ENCODE data around the gene KCNQ4.

Gene KCNQ4

DNA sequence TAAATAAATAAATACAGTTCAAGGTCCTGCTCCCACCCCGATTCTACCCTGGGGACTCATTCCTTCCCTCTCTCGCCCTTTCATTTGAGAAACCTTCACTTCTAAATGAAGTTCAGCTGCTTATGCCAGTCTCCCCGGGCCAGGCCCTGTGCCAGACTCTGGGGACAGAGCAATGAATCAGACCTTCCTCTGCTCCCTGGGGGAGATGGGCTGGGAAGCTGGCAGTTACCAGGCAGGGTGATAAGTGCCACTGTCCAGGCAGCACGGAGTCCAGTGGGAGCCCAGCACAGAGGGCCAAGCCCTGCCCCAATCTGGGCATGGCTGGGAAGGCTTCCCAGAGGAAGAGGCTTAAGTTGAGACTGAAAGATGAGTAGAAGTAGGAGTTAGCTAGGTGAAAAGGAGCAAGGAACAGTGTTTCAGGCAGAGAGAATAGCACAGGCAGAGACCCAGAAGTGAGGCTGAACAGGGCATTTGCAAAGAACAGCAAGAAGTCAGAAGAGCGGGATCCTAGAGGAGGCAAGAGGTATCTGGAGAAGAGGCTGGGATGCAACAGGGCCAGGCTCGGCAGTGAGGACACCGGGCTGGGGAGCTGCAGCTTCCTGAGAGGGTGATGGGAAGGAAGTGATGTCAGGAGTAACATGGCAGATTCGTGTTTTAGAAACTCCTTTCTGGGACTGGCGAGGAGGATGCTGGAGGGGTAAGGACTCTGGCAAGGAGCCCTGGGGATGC lies 13.5 kb downstream of the KCNQ4 start:
- DNase-seq, result no peak

DNA sequence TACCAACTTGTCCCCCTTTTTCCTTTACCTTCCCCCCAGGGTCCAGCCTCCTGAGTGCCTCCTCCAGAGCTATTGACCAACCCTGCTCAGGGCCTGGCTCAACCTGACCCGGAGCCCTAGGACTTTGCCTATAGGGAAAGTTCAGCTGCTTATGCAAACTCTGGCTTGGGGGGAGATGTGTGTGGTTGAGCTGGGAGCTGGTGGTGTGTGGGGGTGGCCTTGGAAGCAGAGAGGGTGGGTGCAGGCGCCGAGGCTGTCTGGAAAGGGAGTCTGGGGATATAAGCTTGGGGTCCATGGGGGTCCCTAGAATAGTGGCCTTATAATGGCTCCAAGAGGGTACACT lies 14.1 kb downstream of the KCNQ4 start:
- no peak for DNase-seq

DNA sequence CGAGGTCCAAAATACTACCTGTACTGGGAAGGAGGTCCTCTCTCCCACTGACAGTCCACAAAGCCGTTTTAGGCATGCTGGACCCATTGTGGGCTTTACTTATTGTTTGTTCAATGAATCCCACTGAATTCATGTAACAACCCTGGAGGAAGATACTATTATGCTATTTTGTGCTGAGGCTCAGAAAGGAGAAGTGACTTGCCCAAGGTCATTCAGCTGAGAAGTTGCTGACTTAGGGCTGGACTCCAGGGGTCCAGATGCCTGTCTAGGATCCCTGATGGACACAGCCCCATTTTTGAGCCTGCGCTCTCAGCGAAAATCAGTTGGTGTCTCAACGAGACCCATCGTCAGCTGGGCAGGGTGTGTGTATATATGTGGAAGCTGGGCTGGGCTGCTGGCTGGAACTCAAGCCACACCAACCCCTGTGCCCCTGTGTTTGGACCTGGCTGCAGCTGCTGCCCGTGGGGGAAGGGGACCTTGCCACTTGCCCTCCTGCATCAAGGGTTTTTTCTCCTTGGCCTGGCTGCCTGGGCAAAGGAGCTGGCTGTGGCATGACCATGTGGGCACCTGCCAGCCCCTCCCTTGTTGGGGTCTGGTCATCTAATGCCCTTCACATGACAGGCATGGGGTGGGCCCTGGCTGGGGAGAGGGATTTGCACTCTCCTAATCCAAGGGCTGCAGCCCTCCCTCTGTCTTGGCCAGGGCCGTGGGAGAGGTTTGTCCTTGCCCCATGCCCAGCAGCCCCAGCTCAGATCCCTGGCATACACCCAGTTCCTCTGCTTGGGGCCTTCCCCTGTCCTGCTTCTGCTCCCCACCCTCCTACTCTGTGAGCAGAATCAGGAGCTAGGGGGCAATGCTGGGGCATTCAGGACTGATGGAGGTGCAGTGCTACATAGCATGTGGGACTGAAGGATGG lies 15.0 kb downstream of the KCNQ4 start:
- no peak for DNase-seq

DNA sequence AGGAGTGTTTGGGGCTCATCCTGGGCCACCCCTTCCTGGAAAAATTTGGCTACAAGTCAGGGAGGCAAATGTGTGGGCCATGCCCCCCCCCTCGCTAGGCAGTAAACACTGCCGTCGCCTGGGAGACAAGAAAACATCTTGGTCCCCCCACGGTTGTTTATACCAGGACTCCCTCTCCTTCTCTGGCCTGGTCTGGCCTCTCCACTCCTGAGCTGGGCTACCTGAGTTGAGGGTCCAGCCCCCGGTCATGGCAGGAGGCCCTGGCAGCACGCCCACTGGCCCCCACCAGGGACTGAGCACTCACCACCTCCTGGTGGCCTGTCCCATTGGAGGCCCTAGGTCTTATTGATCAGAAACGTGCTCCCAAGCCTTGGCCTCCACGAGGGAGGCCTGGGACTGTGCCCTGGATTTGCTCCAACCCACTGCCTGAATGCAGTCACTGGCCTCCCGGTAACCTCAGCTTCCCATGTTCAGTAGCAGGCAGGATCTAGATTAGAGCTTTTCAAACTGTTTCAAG lies 15.8 kb downstream of the KCNQ4 start:
- DNase-seq, result no peak

DNA sequence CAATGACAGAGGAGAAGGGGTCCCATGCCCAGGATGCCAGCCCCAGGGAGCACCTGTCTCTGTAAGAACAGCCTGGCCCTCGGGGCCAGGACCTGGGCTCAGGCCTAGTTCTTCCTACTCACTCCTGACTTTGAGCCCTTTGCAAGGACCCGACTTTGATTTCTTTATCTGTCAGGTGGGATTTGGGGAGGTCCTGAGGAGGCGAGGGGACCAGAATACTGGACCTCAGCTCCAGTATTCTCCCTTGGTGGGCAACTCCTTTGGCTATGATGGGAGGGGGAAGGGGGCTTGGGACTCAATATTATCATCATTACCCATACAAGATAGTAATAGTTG lies 18.1 kb downstream of the KCNQ4 start:
- DNase-seq, result no peak

DNA sequence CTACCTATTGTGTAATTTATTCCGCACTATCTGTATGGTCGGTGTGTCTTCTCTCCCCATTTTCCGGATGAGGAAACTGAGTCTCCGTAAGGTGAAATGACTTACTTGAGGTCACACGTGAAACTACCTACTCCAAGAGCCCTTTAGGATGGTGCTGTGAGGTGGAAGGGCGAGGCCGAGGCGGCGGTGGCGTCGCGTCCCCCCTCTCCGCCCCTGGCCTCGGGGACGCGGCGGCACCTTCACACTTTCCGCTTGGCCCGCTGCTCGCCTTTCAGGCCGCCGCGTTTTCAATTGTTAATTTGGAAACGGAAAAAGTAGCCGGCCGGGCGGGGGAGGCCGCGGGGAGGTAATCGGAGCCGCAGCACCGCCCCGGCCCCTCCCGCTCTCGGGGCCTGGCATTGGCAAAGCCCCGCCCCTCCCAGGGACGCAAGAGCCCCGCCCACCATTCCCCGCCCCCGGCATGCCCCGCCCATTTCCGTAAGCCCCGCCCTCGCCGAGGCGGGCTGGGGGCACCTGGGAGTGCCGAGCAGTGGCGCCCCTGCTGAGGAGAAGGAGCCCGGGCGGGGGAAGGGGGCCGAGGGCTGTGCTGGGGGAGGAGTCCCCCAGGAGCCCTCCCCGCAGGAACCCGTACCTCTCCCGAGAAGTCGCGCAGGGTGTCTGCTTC lies 18.6 kb downstream of the KCNQ4 start:
- DNase-seq, result peak; percentile 91

DNA sequence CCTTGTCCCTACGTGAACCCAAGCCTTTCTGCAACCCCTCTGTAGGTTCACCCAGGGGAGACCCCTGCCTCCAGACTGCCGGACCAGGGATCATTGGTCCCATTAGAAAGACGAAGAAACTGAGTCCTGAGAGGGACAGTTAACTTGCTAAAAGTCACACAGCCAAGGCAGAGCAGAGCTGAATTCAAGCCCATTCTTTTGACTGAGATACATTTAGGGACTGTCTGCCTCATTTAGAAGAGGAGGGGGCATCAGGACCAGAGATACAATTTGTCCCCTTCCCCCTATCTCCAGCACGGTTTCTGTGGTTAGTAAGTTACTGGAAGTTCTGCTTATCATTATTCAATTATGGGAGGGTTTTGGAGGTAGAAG lies 19.1 kb downstream of the KCNQ4 start:
- DNase-seq, result no peak

DNA sequence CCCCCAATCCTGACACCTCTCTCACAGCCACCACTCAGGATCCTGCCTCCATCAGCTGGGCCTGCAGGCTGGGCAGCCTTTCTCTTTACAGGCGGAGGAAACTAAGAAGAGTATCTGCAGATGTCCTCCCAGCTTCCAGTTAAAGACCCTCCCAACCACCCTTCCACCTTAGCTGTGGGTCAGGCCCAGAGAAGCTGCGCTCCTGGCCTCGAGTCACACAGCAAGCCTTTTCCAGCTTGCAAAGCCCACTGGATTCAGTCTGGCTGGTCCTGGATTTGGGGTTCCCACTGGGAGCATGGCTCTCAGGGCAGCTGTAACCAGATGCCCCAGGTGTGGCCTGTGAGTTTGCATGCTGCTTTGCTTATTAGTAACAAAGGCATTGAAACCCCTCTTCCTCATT lies 19.9 kb downstream of the KCNQ4 start:
- no peak for DNase-seq

DNA sequence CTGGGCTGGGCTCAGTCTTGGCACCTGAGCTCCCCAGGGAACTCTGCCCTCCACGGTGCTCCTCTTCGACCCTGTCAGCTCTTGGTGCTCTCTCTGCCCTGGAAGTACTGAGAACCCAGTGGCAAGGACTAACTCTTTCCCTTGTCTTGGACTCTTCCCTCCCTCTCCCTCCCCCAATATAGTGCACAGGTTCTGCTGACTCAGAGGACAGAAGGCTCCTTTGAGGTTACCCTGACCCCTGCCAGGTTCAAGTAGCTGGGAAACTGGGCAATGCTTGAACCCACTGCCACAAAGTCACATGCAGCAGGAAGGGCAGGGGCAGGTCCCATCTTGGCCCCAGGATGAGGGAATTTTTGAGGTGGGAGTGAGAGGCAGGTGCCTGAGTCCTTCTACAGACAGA lies 20.3 kb downstream of the KCNQ4 start:
- DNase-seq, result no peak

DNA sequence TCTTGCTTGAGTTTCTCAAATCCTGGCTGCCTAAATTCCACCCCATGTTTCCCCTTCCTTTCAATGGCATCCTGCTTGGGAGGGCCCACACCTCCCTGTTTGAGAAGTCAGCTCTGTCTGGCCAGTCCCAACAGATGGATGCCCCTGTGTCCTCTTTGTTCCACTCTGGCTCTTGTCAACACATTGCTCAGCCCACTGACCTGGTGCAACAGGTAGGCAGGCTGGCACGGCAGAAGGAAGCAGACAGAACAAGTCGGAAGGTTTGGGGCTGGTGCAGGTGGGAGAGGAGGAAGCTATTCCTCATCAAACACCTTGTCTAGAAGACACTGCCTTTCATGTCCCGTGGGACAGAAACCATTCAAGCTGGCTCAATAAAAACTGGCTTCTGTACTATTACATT lies 22.7 kb downstream of the KCNQ4 start:
- DNase-seq, result no peak

DNA sequence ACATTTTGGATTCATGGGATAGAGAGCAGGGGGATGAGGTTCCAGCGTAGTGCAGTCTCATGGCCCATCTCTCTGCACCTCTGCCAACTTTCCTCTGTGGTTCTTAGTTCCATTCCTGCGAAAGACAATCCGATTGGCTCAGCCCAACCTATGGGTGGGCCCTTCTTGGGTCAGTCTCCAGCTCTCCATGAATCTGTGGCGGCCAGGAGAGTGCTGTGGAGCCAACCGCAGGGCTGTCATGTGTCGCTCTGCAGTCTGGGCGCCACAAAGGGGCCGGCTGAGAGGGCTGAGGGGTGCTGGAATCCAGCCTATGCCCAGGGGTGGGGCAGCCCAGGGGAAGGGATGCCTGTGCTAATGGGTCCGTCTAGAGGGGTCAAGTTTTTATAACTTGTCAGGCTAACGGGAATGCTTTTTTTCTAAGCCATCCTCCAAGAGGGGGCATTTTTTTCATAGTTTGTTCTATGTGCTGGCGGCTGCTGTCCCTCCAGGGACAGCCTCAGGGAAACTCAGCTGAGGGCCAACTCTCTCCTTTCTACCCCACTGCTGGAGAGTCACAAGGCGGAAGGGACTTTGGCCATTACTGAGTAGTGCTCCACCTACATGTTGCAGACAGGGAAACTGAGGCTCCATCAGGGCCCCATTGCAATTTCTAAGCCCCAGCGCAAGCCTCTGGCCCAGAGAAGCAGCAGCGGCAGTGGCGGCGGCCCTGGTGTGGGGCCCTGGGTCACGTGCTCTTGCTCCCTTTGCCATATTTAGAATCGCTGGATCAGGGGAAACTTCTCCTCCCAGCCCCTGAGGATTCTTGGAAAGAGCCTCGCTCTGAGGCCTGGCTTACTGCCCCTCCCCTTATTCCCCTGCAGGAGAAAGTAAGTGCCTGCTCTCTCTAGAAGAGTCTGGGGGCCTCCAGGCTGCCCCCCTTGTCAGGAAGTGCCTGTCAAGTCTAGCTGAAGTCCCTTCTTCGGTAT lies 23.4 kb downstream of the KCNQ4 start:
- DNase-seq, result no peak

DNA sequence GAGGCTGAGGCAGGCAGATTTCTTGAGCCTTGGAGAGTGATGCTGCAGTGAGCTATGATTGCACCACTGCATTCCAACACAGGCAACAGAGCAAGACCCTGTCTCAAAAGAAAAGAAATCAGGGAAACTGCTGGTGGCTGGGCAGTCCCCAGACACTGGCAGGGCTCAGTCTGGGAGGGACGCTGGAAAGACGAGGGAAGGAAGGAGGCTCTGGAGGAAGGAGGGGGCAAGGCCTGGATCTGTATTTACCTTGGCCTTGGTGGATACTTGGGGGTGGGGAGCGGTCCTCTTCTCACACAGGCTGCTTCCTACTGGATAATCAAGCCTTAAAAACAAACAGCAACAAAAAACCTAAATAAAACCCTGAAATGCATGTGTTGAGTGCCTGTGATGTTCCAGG lies 24.4 kb downstream of the KCNQ4 start:
- DNase-seq, result no peak

DNA sequence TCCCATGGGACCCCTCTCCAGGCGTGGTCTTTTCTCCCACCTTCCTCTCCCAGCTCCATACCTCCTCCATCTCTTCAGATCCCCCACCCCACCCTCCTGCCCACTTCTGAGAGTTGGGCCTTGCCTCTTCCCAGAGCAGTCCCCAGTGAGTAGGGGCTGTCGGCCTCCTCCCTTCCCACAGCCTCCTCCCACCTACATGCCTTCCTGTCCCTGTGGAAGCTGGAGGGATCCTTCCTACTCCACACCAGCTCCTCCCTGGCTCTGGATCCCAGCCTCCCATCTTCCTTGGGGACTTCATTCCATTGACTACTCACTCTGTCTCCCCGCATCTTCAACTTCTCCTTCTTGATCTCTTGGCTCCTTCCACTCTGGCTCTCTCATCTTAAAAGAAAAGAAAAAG lies 24.9 kb downstream of the KCNQ4 start:
- DNase-seq, result no peak

DNA sequence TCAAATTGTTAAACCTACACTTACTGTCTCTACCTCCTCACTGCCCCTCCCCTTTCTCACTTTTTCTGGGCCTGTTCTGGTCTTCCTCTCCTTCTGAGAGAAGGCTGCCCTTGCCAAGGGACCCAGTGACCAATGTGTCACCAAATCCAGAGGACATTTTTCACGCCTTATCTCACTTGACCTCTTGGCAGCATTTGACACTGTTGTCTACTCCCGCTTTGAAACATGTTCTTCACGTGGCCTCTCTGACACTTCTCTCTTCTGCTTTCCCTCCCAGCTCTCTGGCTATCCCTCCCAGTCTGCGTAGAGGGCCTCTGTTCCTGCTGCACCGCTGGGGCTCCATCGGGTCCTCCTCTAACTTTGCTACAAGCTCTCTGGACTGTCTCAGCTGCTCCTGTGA lies 25.3 kb downstream of the KCNQ4 start:
- DNase-seq, result no peak

DNA sequence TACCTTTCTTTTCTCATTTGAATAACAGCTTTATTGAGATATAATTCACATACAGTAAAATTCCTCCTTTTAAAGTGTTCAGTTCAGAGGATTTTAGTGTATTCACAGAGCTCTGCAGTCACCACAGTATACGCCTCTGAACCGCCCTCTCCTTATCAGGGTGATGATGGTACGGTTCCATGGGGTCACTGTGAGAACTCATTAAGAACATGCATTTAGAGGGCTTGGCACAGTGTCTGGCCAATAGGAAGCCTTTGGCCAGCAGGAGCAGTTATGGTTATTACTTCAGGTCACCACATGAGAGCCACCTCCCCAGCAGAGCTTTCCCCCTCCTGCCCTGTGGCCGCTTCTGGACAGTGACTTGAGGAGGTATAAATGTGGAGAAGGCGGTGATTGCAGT lies 27.3 kb downstream of the KCNQ4 start:
- DNase-seq, result no peak

DNA sequence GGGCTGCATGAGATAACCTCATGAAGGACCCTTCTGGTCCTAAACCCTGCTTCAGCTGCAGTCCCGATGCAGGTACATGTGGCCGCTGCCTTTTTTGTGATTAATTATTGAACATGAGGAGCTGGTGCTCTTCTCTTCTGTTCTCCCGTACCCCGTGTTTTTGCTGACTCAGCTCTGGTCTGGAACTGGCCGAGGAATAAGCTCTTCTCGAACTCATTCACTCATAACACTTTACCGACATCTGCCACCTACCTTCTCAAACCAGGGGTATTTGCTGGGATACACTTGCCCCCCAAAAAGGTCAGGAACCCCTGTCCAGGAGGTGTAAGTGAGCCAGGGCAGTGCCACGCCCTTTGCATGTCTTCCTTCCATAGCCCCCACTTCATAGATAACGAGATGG lies 31.8 kb downstream of the KCNQ4 start:
- DNase-seq, result no peak

DNA sequence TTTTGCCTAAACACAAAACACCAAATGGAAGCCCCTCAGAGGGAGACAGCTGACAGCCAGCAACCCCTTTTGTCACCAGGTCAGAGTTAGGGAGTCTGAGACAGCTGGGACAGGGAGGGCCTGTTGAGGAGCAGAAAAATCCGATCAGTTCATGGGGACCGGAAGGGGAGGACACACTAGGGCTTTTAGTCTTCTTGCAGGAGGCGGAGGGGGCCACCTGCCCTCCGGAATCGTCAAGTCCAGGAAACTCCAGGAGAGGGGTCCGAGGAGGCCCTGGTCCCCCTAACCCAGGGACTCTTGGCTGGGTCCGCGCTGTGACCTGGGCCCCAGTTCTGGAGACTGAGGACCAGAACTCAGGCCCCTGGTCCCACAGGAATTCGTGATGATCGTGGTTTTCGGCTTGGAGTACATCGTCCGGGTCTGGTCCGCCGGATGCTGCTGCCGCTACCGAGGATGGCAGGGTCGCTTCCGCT lies 34.2 kb downstream of the KCNQ4 start:
- no peak for DNase-seq

DNA sequence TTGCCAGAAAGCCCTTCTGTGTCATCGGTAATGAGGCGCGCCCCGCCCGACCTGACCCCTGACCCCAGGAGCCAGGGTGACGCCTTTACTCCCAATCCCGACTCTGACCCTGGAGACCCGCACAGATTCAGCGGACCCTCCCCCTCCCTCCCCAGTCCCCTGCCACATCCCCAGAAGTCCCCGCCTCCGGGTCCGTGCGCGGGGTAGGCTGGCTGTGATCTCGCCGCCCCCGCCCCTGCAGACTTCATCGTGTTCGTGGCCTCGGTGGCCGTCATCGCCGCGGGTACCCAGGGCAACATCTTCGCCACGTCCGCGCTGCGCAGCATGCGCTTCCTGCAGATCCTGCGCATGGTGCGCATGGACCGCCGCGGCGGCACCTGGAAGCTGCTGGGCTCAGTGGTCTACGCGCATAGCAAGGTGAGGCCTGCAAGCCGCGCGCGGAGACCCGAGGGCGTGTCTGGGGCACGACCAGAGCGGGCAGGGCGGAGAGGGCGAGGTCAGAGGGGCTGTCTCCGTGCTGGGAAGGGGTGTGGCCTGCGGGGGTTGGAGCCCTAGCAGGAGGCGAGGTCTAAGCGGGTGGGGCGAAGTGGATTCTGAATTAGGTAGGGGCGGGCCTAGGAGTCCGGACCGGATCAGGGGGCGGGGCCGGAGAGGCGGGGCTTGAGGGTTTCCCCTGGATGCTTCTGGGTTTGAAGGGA lies 34.8 kb downstream of the KCNQ4 start:
- peak; percentile 93 for DNase-seq

DNA sequence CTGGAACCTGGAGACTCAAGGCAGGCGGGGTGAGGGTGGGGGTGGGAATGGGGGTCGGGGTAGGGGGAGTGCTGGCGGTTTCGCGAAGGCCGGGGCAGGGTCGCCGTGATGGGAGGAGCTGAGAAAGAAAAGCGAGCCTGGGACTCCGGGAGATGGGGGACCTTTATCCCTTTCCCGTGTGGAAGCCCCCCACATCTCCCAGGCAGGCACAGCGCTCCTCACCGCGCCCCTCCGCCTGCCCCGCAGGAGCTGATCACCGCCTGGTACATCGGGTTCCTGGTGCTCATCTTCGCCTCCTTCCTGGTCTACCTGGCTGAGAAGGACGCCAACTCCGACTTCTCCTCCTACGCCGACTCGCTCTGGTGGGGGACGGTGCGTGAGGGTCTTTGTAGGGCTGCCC lies 35.5 kb downstream of the KCNQ4 start:
- no peak for DNase-seq

DNA sequence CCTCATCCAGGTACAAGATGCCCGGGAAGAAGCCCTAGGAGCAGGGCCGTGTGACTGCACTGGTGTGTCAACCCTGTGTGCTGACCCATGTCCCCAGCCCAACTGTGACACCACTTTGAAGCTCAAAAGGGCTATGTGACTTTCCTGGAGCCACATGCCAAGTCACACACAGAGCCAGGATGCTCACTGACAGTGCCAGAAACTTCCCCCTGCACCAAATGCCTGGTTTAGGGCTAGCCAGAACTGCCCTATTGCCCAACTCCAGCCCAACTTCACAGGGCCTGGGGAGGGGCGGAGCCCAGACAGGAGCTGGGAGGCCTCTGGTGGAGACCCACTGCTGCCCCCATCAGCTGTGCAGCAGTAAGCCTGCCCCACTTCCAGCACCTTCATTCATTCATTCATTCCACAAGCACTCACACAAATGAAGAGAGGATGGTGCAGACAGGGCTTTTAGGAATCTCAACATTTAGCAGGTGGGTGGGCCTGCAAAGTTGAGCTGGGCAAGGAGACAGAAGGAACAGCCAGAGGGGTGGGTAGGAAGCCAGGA lies 36.7 kb downstream of the KCNQ4 start:
- no peak for DNase-seq

DNA sequence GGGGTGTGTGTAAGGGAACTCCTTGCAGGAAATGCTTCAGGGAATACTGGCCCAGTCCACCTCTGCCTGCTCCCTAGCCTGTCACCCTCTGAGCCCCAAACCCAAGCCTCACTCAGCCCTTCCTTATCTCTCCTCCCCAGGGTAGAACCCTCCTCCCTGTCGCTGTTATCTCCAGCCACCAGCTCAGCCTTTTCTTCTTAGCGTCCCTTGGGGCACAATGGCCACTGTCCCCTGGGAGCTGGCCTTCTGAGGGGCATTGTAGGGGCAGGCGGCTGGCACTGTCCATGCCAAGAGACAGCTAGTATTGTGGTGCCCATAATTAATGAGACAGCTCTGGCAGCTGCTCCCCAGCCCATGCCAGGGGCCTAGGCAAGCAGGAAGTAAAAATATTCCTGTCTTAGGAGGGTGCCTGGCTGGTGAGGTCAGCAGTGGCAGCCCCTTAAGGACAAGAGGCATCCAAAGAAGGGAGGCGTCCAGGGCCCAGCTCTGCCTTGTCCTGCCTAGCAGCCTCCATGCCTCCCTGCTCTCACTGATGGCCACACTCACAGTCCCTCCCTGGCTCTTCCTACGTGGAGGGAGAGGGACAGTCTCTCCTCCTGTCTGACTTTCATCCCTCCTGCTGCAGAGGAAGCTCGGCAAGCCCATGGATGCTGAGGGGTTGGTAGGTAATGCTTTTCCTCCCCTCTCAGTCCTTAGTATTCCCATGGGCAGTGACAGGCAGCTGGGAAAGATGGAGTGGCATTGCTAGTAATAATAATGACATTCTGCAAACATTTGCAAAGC lies 37.5 kb downstream of the KCNQ4 start:
- no peak for DNase-seq

Measured in CD4-positive, alpha-beta T cell treated with Interleukin-21 for 1 hour (primary cell).